Femur (tissue), 1 donor: Measurements from ENCODE around the gene CTIF.

Source experiments
- DNase-seq: peaks from one replicate; pipeline ENCODE4 v3.0.0-alpha.2; 2017

Gene CTIF

DNA sequence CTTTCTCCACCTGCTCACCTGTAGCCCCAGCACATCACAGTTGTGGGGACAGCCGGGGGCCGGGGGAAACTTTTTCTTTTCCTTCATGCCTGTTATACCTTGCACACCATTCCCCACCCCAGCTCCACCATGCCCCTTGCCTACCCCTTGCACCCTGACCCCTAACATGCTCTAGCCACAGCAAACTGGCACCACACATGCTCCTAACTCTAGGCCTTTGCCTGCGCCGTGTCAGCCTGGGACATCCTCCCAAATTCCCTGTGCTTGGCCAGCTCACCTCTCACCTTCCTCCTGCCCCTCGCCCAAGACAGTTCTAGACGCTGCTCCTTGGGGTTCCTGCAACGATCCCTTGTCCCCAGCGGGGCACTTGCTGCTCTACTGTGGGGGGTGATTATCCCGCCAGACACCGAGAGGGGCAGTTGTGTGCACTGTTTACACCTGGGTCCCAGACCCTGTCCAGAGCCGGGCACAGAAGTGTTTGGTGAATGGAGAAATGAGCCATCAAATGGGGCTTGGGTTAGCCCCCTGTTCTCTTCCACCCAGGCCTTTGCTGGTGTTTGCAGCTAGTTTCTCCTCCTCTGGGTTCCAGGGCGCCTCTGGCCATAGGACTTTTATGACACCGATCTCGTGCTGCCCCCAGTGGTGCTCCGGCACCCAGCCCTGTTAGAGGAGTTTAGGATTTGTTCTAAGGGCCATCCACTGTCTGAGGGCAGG is 129.8 kb downstream of the CTIF start:
- DNase-seq = peak; percentile 16

DNA sequence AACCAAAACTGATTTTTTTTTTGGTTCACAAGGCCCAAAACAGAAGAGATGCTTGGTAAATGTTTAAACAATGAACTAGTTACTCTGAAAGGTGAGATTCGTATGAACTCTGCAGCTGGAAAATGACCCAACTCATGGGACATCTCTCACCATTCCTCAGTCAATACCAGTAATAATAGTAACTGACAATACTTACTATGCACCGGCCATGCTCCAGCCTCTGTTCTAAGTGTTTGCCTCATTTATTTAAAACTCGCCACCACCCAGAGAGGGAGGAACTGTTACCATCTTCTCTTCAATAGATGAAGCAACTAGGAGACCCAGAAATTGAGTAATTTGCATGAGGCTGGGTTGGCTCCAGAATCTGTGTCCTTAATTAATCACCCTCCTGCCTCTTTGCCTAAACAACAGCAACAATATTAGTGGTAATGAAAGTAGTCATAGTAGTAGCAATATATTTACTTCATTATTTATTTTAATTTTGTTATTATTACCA is 130.4 kb downstream of the CTIF start:
- peak; percentile 7 for DNase-seq

DNA sequence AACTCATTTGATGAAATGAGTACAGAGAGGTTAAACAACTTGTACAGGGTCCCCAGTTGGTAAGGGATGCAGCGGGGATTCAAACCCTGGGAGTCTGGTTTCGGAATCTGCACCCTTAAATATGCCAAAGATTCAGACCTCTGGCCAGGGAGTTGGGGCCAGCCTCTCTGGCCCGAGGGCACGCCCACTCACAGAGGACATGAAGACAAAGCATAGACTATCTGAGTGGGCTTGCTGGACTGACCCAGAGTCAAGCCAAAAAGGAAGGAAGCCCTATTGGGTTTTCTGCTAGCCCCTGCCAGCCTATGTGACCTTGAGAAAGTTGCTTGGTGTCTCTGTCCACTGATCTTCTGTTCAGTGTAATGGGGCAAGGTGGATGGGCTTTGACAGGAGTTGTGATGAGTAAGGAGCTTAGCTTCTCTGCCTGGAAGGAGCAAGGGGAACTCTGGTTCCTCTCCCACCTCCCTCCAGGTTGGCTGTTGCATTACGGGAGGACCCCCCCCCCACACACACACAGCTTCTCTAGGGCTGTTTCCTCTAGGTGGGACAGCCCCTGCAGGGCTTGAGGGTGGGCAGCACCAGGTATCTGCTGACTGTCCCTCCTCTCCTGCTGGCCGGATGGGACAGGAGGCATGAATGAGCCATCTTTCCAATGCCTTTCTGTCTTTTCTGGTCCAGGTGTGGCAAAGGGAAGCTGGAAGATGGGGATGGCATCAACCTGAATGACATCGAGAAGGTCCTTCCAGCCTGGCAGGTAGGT is 131.3 kb downstream of the CTIF start:
- DNase-seq = peak; percentile 13

DNA sequence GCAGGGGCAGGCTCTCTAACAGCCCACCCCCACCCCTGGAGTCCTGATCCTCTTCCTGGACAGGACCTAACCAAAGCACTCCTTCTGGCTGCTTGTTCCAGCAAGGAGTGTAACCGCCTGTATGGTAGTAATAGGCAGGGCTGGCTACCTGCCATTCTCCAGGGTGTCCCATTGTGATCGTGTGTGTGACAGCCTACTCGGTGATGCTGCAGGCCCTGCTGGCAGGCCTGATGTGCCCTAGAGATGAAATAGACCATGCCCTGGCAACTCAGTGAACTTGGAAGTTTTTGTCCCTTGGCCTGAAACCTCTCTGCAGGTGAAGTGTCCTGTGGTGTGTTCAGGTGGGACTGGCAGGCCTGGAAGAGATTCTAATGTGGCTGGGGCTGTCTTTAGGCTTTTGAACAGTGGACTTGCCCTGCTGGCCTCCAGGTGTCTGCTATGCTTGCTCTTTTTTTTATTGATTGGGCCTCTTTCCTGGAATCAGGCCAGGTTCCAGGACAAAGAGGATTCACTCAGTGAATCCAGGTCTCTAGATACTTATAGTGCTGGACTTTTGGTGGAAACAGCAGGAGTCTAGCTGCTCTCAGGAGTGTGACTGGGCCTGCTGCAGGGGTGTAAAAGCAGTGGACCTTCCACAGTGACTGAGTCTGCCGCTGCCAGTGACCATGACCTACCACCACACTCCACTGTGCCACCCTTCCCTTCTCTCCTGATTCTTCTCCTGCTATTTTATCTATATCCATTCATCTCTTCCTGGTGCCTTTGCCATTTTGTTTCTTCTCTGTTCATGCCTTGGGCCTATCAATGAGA is 132.1 kb downstream of the CTIF start:
- peak; percentile 9 for DNase-seq

DNA sequence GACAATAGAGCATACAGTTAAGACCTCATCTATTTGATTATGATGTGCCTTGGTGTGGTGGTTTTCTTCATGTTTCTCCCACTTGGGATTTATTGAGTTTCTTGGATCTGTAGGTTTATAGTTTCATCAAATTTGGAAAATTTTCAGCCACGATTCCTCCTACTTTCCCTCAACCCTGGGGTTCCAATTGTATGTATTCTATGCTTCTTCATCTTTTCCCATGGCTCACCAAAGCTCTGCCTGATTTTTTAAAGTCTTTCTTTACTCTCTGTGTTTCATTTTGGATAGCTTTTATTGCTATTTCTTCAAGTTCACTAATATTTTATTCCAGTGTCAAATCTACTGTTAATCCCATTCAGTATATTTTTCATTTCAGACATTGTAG is 132.7 kb downstream of the CTIF start:
- no peak for DNase-seq

DNA sequence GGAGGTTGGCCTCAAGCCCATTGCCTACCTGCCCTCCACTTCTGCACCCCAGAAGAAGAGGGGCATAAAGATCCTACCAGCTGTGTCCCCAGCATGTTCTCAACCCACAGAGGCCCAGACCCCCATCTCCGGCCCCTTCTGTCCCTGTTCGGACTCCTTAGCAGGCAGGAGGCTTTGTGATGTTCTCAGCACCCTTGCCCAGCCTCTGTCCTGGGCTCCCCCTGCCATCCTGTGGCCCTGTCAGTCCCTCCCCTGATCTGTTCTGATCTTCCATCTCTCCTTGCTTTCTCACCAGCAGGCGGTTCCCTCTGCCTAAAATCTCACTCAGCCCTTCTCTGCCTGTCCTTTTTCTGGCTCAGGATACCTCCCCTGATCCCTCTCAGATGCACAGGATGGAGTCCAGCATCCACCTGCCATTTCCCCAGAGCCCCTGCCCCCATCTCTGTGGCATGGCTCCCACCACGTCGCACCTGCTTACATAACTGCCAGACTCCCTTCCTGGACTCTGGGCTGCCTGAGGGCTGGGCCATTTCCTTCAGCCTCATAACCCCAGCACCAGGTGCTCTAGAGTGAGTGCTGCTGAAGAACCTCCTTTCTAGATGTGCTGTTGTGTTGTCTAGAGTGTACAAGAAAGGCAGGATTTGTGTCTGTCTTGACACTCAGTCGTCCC is 134.0 kb downstream of the CTIF start:
- no peak for DNase-seq

DNA sequence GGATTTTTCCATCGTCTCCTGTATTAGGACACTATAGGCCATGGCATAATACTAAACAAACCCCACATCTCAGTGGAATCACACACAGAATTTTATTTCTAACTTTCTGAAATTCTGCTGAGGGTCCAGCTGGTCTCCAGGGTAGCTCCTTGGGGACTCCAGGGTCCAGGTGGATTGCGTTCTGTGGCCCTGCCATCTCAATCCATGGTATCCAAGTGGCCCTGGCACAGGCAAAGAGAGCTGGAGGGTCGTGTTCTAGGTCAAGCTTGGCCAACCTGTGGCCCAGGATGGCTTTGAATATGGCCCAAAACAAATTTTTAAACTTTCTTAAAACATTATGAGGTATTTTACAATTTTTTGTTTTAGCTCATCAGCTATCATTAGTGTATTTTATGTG is 134.6 kb downstream of the CTIF start:
- DNase-seq = no peak

DNA sequence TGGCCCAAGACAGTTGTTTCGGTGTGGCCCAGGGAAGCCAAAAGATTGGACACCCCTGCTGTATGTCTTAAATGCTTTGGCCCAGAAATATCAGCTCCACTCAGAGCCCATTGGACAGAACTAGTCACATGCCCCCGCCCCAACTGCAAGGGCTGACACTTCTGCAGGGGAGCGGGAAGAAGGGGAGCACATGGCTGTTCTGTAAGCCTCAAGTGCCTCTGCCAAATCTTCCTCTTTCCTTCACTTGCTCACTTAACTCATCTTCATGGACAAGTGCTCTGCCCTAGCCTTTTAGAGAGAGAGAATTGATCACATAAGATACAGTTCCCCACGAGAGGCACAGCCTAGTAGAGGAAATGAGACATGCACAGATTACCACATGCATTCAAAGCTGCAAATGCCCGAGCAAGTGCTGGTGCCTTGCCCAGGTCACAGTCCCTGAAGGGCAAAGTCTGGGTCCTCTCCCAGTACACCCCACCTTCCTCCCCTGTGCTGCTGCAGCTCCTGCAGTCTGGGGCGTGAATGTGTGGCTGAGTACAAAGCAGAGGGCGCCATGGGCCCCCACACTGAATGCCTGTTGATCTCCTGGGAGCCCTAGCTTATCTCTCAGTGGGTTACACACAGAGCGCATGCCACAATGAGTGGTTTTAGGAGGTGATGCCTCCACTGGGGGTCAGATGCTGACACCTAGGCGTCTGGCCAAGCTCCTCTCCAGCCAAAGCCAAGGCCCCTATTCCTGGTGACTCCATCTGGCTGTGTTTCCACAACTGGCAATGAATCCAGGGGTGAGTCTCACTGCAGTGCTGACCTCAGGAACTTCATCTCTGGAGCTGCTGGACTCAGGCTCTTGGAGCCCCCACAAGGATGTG is 135.3 kb downstream of the CTIF start:
- DNase-seq = no peak

DNA sequence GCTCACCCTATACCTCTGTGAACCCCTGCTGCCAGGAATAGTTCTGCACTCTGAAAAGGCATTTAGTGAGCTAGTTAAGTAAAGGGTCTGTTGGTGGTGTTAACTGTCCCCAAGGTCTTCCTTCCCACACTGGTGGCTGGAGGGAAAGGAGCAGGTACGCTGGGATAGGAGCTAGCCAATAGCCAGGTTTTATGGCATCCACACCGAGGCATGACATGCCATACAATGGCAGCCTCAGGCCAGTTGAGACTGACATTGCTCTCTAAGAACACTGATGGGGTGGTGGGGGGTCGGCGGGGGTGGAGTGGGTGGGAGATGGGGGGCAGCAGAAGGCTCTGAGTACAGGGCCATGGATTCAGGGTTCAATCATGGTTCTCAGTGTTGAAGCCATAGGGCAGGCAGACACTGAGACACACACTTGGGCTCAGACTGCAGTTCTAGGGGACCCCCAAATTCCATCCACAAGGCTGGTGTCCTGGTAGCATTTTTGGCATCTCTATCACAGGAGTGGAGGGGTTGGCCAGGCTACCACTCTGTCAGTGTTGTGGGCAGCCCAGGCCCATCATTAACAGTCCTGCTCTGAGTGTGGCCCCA is 136.0 kb downstream of the CTIF start:
- no peak for DNase-seq

DNA sequence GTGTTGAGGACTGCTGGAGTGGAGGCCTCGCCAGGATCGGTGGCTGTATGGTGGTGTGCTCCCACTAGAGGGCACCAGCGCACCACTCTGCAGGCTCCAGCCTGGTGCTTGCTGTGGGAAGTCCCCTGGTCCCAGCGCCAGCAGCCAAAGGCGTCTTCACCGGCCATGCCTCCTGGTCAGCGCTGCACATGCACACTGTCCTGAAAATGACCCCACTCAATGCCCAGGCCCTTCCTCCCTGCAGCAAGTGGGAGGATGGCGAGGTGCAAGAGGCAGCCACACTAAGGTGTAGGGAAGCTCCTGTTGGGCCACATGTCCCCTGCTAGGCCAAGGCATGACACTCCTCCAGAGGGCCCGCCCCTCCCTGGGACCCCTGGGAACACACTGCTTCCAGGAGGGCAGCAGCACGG is 136.5 kb downstream of the CTIF start:
- DNase-seq = peak; percentile 92

DNA sequence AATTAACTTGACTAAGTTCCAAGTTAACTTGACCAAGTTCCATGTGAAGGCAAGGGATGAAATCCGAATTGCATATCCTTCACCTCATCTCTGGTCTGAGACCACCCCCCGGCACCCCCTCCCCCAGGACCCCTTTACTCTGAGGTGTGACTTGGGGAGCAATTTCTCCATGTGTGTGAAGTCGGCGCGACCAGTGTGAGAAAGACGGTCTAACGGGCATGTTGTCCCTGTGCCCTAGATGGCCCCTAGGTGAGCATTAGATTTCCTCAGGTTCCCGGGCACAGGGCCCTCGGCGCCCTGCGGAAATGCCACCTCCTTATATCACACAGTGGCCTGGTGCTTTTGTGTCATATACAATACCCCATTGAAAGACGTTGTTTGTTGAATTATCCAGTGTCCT is 137.1 kb downstream of the CTIF start:
- no peak for DNase-seq

DNA sequence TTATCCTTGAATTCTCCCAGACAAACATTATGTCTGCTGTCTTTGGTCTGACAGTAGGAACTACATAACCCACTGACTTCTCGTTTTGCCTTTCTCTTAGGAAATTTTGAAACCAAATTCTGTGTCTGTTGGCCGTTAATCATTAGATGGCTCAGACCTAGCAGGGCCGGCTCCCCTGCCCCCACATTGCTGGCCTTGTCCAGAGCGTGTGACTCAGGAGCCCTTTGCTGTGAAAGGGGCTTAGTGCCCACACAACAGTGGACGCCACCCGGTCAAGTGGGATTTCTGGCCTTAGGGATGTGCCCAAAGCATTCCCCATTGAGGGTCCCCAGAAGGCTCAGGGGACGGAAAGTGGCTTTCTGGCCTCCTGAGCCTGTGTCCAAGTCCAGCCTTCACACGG is 137.5 kb downstream of the CTIF start:
- no peak for DNase-seq

DNA sequence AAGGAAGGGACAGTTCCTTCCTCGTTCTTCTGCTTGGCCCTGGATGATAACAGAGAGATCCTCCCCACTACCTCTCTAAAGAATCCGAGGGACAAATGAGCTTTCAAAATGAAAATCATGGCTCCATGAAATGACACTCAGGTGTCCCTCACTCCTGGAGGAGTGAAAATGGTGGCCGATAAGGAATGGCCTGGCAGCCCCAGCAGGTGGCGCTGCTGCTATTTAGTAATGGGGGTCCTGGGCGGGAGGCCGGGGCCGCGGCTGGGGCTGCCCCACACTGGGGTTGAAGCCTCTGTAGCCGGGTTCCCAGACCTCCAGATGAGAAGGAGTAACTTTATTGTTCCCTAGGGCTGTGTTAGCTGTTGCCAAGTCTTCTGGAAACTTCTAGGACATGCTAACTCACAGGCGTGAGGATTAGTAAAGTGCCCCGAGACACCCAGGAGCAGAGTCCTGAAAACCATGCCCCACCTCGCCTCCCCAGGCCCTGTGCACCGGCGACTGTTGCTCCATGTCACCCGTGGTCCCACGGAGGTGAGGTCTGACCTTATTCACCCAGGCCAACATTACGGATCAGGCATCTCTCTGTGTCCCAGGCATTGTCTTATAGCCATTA is 138.0 kb downstream of the CTIF start:
- peak; percentile 76 for DNase-seq

DNA sequence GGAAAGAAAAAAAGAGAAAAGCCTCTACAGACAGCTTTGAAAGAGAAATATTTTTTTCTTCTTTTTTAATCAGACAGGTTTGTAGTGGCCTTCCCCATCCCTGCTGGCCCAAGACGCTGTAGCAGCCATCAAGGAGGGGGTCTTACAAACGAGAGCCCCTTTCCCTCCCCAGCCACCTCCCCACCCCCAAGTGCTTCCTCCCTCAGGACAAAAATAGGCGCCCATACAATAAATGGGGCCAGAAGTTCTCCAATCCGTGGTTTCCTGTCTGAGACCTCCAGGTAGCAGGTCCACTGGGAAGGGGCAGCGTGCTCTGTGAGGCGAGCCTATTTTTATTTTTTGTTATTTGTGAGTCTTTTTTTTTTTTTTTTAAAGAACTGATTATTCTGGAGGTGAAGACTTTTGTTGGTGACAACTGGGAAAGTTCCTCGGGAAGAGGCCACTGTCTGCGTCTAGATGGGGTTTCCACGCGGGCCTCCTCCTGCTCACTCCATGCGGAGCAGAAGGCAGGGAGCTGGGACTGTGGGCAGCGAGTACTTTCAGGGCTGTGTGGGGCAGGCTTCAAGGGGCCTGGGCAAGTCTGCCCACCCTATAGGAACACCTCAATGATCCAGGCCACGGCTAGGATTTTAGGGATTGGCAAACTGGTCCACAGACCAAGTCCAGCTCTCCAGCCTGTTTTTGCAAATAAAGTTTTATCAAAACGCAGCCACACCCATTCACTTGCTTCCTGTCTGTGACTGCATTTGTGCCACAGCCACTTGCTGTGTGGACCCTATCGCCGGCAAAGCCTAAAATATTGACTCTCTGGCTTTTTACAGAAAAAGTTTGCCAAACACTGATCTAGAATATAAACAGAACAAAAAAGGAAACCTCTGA is 139.6 kb downstream of the CTIF start:
- DNase-seq = no peak

DNA sequence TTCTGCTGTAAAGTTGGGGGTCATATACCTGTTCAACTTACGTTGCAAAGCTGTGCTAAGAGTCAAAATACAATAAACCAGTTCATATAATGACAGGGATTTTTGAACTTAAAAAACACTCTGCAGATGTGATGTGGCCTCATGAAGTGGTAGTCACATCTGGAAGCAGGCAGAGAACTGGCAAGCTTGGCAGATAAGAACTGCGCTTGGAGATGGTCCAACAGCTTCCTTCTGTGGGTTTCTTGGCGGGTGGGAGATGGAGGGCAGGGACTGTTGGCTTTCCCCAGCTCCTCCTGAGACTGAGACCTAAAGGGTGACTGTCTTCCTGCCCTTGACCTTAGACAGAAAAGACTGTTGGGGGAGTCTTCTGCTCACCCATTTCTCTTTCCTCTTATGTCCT is 140.4 kb downstream of the CTIF start:
- DNase-seq = no peak

DNA sequence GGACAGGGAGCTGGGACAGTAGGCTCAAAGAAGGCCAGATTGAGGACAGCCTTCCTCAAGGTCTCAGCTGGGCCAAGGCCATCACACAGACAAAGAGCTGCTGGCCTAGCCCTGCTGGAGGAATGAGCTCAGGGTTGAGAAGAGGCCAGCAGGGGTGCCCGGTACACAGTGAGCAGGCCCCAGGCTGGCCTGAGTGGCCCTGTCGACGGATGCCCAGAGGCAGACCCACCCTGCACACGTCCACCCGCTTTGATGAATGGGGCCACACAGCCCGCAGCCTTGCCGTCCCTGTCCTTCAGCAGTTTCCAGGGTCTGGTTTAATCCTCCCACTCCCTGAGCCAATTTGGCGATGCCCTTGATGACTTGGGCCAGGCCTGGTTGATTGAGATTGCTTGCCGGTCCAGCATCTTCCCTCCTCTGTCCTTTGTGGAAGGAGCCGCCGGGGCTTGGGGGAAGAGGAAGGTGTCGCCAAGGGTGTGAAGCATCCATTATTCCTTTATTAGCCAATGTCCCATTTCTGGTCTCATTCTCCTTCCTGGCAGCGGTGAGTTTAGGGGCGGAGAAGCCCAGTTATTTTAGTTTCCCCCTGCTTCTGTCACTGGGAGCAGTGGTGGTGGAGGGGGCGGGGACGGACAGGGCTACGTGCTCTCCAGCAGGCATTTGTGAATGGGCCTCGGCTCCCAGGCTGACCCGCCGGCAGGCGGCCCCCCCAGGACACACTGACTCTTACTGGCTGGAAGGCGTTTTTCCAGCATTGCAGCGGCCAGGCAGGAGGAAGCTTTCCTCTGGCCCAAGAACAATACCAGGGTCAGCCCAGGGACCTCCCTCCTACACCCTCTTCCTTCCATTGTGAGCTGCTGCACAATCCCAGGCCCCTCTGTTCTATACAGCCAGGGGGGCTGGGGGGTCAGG is 141.8 kb downstream of the CTIF start:
- DNase-seq = peak; percentile 80

DNA sequence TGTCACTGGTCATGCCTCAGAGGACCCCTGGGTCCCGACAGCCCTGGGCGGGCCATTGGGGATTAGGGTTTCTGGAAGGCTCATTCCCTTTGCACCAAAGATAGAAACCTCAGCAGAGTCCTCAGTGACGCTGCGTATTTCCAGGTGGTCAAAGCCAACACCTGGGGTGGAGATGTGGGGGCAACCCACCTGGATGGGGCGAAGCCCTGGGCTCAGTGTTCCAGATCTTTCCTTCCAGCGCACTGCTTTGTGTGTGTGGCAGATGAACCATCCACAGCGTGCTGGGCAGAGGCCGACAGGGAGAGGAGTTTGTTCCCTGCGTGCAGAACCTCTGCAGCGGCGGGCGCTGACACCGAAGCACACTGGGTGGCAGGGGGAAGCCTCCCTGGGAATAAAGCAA is 143.9 kb downstream of the CTIF start:
- DNase-seq = no peak

DNA sequence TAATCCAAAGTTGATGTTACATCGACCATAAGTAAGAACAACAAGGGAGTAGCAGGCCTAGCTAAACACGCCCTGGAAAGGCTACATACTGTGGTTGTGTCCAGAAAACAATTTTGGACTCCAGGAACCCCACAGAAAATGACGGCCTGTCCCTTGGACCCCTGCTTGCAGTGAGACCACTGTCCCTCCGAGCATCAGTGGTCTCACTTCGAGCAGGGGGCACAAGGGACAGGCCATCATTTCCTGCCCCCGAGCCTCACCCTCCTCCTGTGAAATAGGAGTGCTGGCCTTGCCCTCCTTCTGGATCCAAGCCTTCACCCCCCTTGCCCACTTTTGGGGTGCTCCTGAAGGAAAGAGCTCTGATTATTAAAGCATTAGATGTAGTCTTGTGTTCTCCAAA is 144.4 kb downstream of the CTIF start:
- no peak for DNase-seq

DNA sequence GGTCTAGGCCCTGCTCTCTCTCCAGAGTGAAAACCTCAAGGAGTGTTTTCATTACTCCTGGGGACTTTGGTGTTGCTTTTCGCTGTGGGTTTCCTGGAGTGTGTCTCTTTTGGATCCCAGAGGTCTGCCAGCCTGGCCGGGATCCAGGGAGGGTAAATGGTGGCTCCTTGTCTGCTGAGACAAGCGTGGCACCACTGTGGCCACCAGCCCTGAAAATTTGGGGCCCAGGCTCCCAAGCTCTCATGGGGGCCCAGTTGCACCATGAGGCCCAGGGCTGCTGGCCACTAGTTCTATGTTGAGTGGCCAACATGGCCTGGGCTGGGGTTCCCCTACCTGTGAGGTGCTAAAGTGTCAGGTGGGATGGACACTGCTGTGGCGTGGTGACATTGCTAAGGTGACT is 144.8 kb downstream of the CTIF start:
- DNase-seq = no peak
